ENCODE data around the gene ELANE.
"Not testable (repeated sequence)": the region's sequence is repeated elsewhere in the genome, so short reads cannot be mapped to it uniquely, and the experiment has no call there.

Gene ELANE

GRCh38 chr19:814152-815078 is 37.7 kb upstream of the ELANE start:
- DNase-seq = no peak

- DNase-seq = no peak
Observed at GRCh38 chr19:815079-815774, 36.9 kb upstream of the ELANE start.

- no peak for DNase-seq
Observed at GRCh38 chr19:815775-816499, 36.2 kb upstream of the ELANE start.

GRCh38 chr19:816500-816857 is 35.6 kb upstream of the ELANE start:
- no peak for DNase-seq

- DNase-seq = not testable (repeated sequence)
Observed at GRCh38 chr19:820212-820611, 31.9 kb upstream of the ELANE start.

GRCh38 chr19:821231-821824 is 30.8 kb upstream of the ELANE start:
- no peak for DNase-seq

GRCh38 chr19:821825-822503 is 30.1 kb upstream of the ELANE start, which contains the start of gene PLPPR3:
PLPPR3 (minus strand) TSS chr19:821955; CDS start chr19:821559, 396 bp downstream.
- DNase-seq = no peak

GRCh38 chr19:823565-824121 is 28.5 kb upstream of the ELANE start:
- DNase-seq = no peak

- no peak for DNase-seq
Observed at GRCh38 chr19:824885-825284, 27.2 kb upstream of the ELANE start.

- DNase-seq = no peak
Observed at GRCh38 chr19:825897-826644, 26.0 kb upstream of the ELANE start.

GRCh38 chr19:827314-827709 is 24.8 kb upstream of the ELANE start:
- DNase-seq = no peak

GRCh38 chr19:827710-828321 is 24.3 kb upstream of the ELANE start, which contains the start of gene AZU1:
AZU1 (plus strand) TSS chr19:827837; CDS start chr19:827847, 10 bp downstream.
- no peak for DNase-seq

GRCh38 chr19:829129-829758 is 22.9 kb upstream of the ELANE start:
- no peak for DNase-seq

- DNase-seq = no peak
Observed at GRCh38 chr19:831407-832369, 20.4 kb upstream of the ELANE start.

- DNase-seq = no peak
Observed at GRCh38 chr19:834216-834615, 17.9 kb upstream of the ELANE start.

- no peak for DNase-seq
Observed at GRCh38 chr19:835210-835810, 16.8 kb upstream of the ELANE start.

- DNase-seq = no peak
Observed at GRCh38 chr19:840519-841206, 11.4 kb upstream of the ELANE start, which contains the start of gene PRTN3. PRTN3 (plus strand) TSS chr19:840999; CDS start chr19:841009, 10 bp downstream.

GRCh38 chr19:842802-843179 is 9.3 kb upstream of the ELANE start:
- DNase-seq = not testable (repeated sequence)

Measured in activated naive CD4-positive, alpha-beta T cell (primary cell).